Activated T-helper 17 cell treated with anti-CD3 and anti-CD28 coated beads, Interleukin-2, amount 50 U/mL, for 72 hours (primary cell): ENCODE measurements around the gene ASXL1. TPM values are rescaled to one million over a fixed set of nuclear protein-coding genes. Genes with fewer than 3 reads are reported as not detected.

ENCODE experiments used
- total RNA-seq, 2 donors: library from RNA; stranded (reverse); gene quantifications; one replicate each; pipeline ENCODE4 v1.2.3, GENCODE V29; 2022

Gene ASXL1
- total RNA-seq, 2 donors from 2014 or later, result 164 to 232 TPM

Other genes with a start within 250 kb of the ASXL1 start
- gene TM9SF4, start 248.6 kb upstream of the ASXL1 start, total RNA-seq, result 10 to 100 TPM; 47.0 to 47.4 TPM
- 10 to 100 TPM; 61.9 to 93.1 TPM for gene PLAGL2, start 150.6 kb upstream of the ASXL1 start, total RNA-seq
- 10 to 100 TPM; 41.4 TPM for gene POFUT1, start 150.5 kb upstream of the ASXL1 start, total RNA-seq
- 10 to 100 TPM; 25.9 to 43.0 TPM for gene KIF3B, start 80.7 kb upstream of the ASXL1 start, total RNA-seq
- gene NOL4L, start 227.0 kb downstream of the ASXL1 start, total RNA-seq, result 10 to 100 TPM in 1 of 2 donors, 1 to 10 TPM in 1; 9.9 to 28.5 TPM